Natural killer cell (primary cell): ENCODE measurements around the gene RHPN2. TPM values are rescaled to one million over a fixed set of nuclear protein-coding genes. Genes with fewer than 3 reads are reported as not detected.
"Not testable (repeated sequence)": the region's sequence is repeated elsewhere in the genome, so short reads cannot be mapped to it uniquely, and the experiment has no call there.

Experiments
- ATAC-seq, 3 donors: fragments of 150-1000 bp in 2 of 3; fragments of 200-7000 bp in 1 of 3; cut with Tn5 transposase; 1 replicate in 1 of 3; 2 replicates in 2 of 3; pipeline ENCODE4 v1.10.0; 2021; ENCODE audit warnings: mild to moderate bottlenecking in 2 of 3, moderate library complexity in 2 of 3
- DNase-seq, 2 donors: peaks; one replicate each; pipeline versions ENCODE4 v3.0.0 to v3.0.0-alpha.2; 2013 to 2021; ENCODE audit warnings: mixed read lengths in 1 of 2
- H3K27ac ChIP-seq: one replicate; pipeline ENCODE4 v1.5.1; 2013; ENCODE audit warnings: mild to moderate bottlenecking, low read length
- H3K27me3 ChIP-seq: one replicate; pipeline ENCODE4 v1.6.1; 2013; ENCODE audit warnings: low read length; ENCODE audit not compliant: control insufficient read depth, insufficient read depth
- H3K36me3 ChIP-seq: one replicate; pipeline ENCODE4 v1.6.1; 2013; ENCODE audit warnings: low read length; ENCODE audit not compliant: control insufficient read depth, insufficient read depth
- H3K4me1 ChIP-seq: one replicate; pipeline ENCODE4 v1.6.1; 2013; ENCODE audit warnings: low read length; ENCODE audit not compliant: control insufficient read depth, insufficient read depth
- H3K4me3 ChIP-seq: one replicate; pipeline ENCODE4 v1.5.1; 2013; ENCODE audit warnings: low read length
- H3K9me3 ChIP-seq: one replicate; pipeline ENCODE4 v1.6.1; 2013; ENCODE audit warnings: low read length; ENCODE audit not compliant: control insufficient read depth, insufficient read depth
- H3K27ac Mint-ChIP-seq, 2 donors: one replicate each; pipeline ENCODE4 v1.8.0; 2022; ENCODE audit warnings: mild to moderate bottlenecking in 2 of 2, mixed read lengths in 2 of 2, moderate library complexity in 1 of 2
- H3K27me3 Mint-ChIP-seq, 2 donors: one replicate each; pipeline ENCODE4 v1.8.0; 2022; ENCODE audit warnings: low read depth in 2 of 2, mixed read lengths in 2 of 2
- H3K36me3 Mint-ChIP-seq: one replicate; pipeline ENCODE4 v1.8.0; 2022; ENCODE audit warnings: mixed read lengths
- H3K4me1 Mint-ChIP-seq, 2 donors: one replicate each; pipeline ENCODE4 v1.8.0; 2022; ENCODE audit warnings: mixed read lengths in 2 of 2
- H3K4me3 Mint-ChIP-seq: one replicate; pipeline ENCODE4 v1.8.0; 2022; ENCODE audit warnings: mild to moderate bottlenecking, moderate library complexity, mixed read lengths
- H3K9me3 Mint-ChIP-seq, 2 donors: one replicate each; pipeline ENCODE4 v1.8.0; 2022; ENCODE audit warnings: mixed read lengths in 2 of 2
- CTCF ChIP-seq: fragments of 200-600 bp; IDR thresholded peaks from one replicate; pipeline ENCODE4 v1.8.0; 2022; ENCODE audit warnings: antibody characterized with exemption
- WGBS: methylation state at CpG from one replicate; pipeline ENCODE4 v1.1.7; 2013; ENCODE audit warnings: missing lambda C conversion rate; ENCODE audit not compliant: insufficient coverage; 5-methylcytosine and 5-hydroxymethylcytosine counted together
- intact Hi-C: fragments of 100-400 bp; cut with micrococcal nuclease; formaldehyde crosslinking; loops from one replicate; pipeline ENCODE4 v1.14.2; 2022
- total RNA-seq, 4 donors: library from RNA; stranded (reverse); fragments of 120-200 nt in 1 of 4; gene quantifications; one replicate each; pipeline versions ENCODE4 v1.2.3 to v1.2.4, GENCODE V29; 2013 to 2022

RHPN2 gene
- total RNA-seq, 3 donors from 2014 or later (not counting 1 experiment from before 2014, with no cell fraction given): 0.35 TPM; not detected in 2

- Mint-ChIP-seq H3K27me3 (peaks cover 2 to 5% of the 10 kb centered on the region in 2 donors), H3K27ac (no peak overlapping the region), H3K9me3 (no peaks in the 10 kb centered on the region), H3K36me3 (no peaks in the 10 kb centered on the region), H3K4me1 (peaks cover 4% of the 10 kb centered on the region in 2 donors), H3K4me3 (no peak overlapping the region)
- ATAC-seq (no peak), DNase-seq (no peak)
- Histone ChIP-seq H3K4me1 (no peaks in the 10 kb centered on the region), H3K27me3 (no peaks in the 10 kb centered on the region), H3K9me3 (no peaks in the 10 kb centered on the region), H3K27ac (no peak overlapping the region), H3K36me3 (no peaks in the 10 kb centered on the region), H3K4me3 (no peak overlapping the region)
- intact Hi-C loops: no loop called here
- no peak for TF ChIP-seq CTCF
- 79% methylated on average over 5 of the region's 5 CpGs for WGBS
Measured at GRCh38 chr19:33005440-33005839, 59.2 kb downstream of the RHPN2 start.

DNA sequence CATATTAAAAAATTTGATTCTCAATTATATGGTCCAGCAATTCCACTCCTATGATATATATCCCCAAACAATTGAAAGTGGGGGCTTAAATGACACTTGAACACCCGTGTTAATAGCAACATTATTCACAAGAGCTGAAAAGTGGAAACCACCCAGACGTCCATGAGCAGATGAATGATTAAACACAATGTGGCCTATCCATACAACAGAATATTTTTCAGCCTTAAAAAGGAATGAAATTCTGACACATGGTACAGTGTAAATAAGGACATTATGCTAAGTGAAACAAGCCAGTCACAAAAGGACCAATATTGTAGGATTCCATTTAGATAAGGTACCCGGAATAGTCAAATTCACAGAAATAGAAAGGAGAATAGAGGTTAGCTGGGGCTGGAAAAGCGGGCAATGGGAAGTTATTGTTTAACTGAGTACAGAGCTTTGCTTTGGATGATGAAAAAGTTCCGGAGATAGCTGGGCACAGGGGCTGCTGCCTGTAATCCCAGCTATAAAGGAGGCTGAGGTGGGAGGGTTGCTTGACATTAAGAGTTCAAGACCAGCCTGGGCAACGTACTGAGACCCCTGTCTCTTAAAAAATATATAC, 61.2 kb downstream of the RHPN2 start:
- H3K36me3 ChIP-seq, intact Hi-C loops, H3K27ac ChIP-seq, H3K4me3 Mint-ChIP-seq, H3K4me3 ChIP-seq, H3K4me1 ChIP-seq, H3K27ac Mint-ChIP-seq, H3K9me3 ChIP-seq, ATAC-seq, H3K9me3 Mint-ChIP-seq, H3K4me1 Mint-ChIP-seq, H3K27me3 ChIP-seq, H3K36me3 Mint-ChIP-seq, DNase-seq, H3K27me3 Mint-ChIP-seq: not testable (repeated sequence)
- 92% methylated on average over 5 of the region's 6 CpGs for WGBS

GRCh38 chr19:33002126-33002865, 62.4 kb downstream of the RHPN2 start:
- H3K4me1 Mint-ChIP-seq, H3K4me3 Mint-ChIP-seq, H3K27me3 ChIP-seq, H3K27me3 Mint-ChIP-seq, H3K4me3 ChIP-seq, H3K4me1 ChIP-seq, ATAC-seq, H3K27ac ChIP-seq, H3K36me3 ChIP-seq, H3K27ac Mint-ChIP-seq, H3K36me3 Mint-ChIP-seq, H3K9me3 Mint-ChIP-seq, intact Hi-C loops, DNase-seq, H3K9me3 ChIP-seq: not testable (repeated sequence)
- 91% methylated on average over 15 of the region's 15 CpGs for WGBS

DNA sequence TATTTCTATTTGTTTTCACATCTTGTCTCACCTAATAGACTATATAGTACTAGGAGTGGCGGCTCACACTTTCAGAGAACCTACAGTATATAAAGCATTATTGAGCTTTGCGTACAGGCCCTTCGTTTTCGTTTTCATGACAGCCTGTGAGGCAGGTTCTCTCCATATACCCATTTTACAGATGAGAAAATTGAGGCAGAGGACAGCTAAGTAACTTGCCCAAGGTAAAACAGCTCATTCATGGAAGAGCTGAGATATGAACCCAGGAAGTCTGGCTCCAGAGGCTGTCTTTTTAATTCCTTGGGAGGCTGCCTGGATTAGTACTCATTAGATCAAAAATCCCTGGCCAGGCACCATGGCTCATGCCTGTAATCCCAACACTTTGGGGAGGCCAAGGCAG, 63.8 kb downstream of the RHPN2 start:
- H3K4me3 Mint-ChIP-seq: no peak overlapping the region
- Histone ChIP-seq H3K9me3 (no peaks in the 10 kb centered on the region), H3K27ac (no peak overlapping the region), H3K4me1 (no peaks in the 10 kb centered on the region), H3K36me3 (no peaks in the 10 kb centered on the region), H3K27me3 (no peaks in the 10 kb centered on the region), H3K4me3 (no peak overlapping the region)
- WGBS: 90% methylated on average over 3 of the region's 4 CpGs
- peaks cover 9 to 17% of the 10 kb centered on the region in 2 donors for H3K27me3 Mint-ChIP-seq
- H3K9me3 Mint-ChIP-seq: no peaks in the 10 kb centered on the region
- intact Hi-C loops: no loop called here
- TF ChIP-seq CTCF: no peak
- DNase-seq: no peak
- H3K36me3 Mint-ChIP-seq: no peaks in the 10 kb centered on the region
- ATAC-seq: no peak
- peaks cover 5% of the 10 kb centered on the region in 2 donors for H3K4me1 Mint-ChIP-seq
- no peak overlapping the region for H3K27ac Mint-ChIP-seq
